Fibroblast of skin of right biceps (primary cell): Measurements from ENCODE around the gene WDR1.

Experiments used
- DNase-seq: peaks from one replicate; pipeline ENCODE4 v3.0.0-alpha.2; 2013

The WDR1 gene

GRCh38 chr4:10066206-10066605 lies 50.4 kb downstream of the WDR1 start:
- DNase-seq = no peak

- peak; percentile 62 for DNase-seq
Observed at GRCh38 chr4:10063544-10064300, 52.9 kb downstream of the WDR1 start.

GRCh38 chr4:10061650-10062415 lies 54.8 kb downstream of the WDR1 start:
- peak; percentile 50 for DNase-seq

DNA sequence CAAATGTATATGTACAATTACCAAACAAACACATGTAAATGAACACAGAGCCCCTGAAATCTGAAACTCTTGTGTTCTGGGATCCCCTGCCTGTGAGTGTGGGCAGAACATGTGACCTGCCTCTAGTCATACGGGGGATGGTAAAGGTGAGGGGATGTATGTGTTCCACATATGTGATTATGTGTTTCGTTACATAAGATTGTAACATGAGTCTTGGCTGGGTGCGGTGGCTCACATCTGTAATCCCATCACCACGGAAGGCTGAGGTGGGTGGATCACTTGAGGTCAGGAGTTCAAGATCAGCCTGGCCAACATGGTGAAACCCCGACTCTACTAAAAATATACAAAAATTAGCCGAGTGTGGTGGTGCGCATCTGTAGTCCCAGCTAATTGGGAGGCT lies 58.2 kb downstream of the WDR1 start:
- no peak for DNase-seq

GRCh38 chr4:10057023-10057395 lies 59.6 kb downstream of the WDR1 start:
- no peak for DNase-seq

GRCh38 chr4:10056334-10057022 lies 60.1 kb downstream of the WDR1 start:
- no peak for DNase-seq

DNA sequence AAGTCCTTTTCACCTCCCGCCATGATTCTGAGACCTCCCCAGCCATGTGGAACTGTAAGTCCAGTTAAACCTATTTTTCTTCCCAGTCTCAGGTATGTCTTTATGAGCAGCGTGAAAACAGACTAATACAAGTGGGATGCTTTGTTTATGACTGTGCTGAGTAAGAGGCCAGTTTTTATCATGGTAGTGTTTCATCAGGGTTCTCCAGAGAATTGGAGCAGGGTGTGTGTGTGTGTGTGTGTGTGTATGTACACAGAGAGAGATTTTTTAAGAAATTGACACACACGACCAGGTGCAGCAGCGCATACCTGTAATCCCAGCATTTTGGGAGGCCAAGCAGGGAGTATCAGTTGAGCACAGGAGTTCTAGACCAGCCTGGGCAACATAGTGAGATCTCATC lies 60.7 kb downstream of the WDR1 start:
- DNase-seq = no peak

- no peak for DNase-seq
Observed at GRCh38 chr4:10054571-10055041, 62.0 kb downstream of the WDR1 start.

- no peak for DNase-seq
Observed at GRCh38 chr4:10053635-10054453, 62.8 kb downstream of the WDR1 start.

- no peak for DNase-seq
Observed at GRCh38 chr4:10051517-10052135, 65.0 kb downstream of the WDR1 start.

DNA sequence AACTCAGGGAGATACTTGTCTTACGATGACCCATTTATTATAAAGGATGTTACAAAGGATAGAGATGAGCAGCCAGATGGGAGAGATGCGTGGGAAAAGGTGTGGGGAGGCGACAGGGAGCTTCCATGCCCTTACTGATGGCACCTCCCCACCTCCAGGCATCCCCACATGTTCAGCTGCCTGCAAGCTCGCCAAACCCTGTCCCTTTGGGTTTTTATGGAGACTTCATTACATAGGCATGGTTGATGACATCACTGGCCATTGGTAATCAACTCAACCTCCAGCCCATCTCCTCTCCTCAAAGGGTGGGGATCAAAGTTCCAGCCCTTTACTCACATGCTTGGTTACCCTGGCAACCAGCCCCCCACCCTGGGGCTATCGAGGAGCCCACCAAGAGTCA lies 65.9 kb downstream of the WDR1 start:
- no peak for DNase-seq

GRCh38 chr4:10050261-10050661 lies 66.3 kb downstream of the WDR1 start:
- DNase-seq = no peak

GRCh38 chr4:10048941-10049697 lies 67.5 kb downstream of the WDR1 start:
- DNase-seq = no peak

- no peak for DNase-seq
Observed at GRCh38 chr4:10047967-10048366, 68.6 kb downstream of the WDR1 start.

DNA sequence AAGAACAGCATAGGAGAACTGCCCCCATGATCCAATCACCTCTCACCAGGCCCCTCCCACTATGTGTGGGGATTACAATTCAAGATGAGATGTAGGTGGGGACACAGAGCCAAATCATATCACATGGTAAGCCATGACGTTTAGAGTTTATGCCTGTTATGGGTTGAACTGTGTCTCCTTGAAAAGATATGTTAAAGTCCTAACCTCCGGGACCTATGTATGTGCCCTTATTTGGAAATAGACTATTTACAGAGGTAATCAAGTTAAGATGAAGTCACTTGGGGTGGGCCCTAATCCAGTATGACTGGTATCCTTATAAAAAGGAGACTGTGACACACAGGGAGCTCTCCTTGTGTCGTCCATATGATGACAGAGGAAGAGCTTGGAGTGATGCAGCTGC lies 70.1 kb downstream of the WDR1 start:
- no peak for DNase-seq

DNA sequence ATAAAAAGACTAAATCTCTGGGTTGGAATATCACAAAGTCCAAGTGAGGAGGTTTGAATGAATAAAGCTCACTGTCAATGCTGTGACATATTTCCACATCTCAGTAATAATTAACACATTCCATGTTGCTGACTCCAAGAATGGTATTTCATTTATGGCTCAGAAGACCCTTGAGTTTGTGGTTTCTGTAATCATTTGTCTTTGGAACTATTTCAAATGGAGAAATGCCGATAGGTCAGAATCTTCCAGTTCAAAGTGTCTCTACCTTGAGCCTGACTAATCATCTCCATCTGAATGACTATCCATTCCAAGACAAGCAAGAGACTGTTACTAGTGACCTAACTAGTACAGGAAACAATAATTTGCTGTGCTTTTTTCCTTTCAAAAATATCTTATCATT lies 71.1 kb downstream of the WDR1 start:
- peak; percentile 95 for DNase-seq

GRCh38 chr4:10041036-10041435 lies 75.6 kb downstream of the WDR1 start:
- no peak for DNase-seq

GRCh38 chr4:10040049-10040892 lies 76.3 kb downstream of the WDR1 start:
- no peak for DNase-seq

DNA sequence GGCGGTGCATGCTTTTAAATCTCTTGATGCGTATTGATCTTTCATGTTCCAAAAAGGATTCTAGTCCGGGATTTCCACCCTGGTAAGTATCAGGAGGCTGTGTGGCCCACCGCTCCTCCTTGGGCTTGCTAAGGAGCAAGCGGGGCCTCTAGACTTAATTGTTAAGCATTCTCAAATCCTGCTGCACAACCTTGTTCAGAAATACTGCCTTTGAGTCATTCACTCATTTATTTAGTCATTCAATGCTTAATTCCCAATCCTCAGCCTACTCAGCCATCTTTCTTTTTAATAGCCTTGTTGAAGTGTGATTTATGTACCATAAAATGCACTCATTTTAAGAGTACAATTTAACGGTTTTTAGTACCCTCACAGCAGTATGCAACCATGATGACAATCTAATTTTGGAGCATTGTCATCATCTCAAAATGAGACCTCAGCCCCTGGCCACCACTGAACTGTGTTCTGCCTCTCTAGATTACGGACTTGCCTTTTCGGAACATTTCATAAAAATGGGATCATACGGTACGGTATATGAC lies 79.7 kb downstream of the WDR1 start:
- DNase-seq = peak; percentile 20

DNA sequence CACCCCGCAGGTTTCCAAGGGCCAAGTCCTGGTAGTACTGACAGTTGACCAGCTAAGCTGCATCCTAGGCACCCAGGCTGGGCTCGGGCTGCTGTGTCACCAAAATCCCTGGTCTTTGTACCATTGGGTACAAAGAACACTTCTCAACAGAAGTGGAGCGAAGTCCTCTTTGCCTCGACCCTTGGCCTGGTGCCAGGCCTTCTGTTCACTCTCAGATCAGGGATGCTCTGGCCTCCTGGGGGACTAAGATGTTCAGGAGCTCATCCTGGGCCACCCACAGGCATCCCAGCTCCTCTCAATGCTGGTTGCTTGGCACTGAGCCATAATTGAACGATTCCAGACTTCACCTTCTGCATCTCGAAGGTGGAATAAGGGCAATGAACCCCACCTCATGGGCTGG lies 81.5 kb downstream of the WDR1 start:
- DNase-seq = no peak
